Activated CD8-positive, alpha-beta memory T cell treated with anti-CD3 and anti-CD28 coated beads, Interleukin-2, amount 10 ng/mL, durations not matched to agents 7 days and 5 days (primary cell): Measurements from ENCODE around the gene ADGRL1. TPM values are rescaled to one million over a fixed set of nuclear protein-coding genes. Genes with fewer than 3 reads are reported as not detected.
"Not testable (repeated sequence)": the region's sequence is repeated elsewhere in the genome, so short reads cannot be mapped to it uniquely, and the experiment has no call there.

ENCODE experiments used
- ATAC-seq: fragments of 150-1000 bp; cut with Tn5 transposase; one replicate; pipeline ENCODE4 v1.10.0; 2021; ENCODE audit warnings: moderate library complexity
- CTCF ChIA-PET: fragments of 350-600 bp; sonication (Branson Sonifier 250); formaldehyde crosslinking; loops from one replicate; lab custom pipeline; 2021; ENCODE audit warnings: antibody characterized with exemption; lab: Charles Lee
- DNase-seq: peaks from one replicate; pipeline ENCODE4 v3.0.0-alpha.2; 2020
- H3K27ac Mint-ChIP-seq: one replicate; pipeline ENCODE4 v1.8.0; 2021; ENCODE audit warnings: mild to moderate bottlenecking, mixed read lengths
- H3K27me3 Mint-ChIP-seq: one replicate; pipeline ENCODE4 v1.8.0; 2021; ENCODE audit warnings: mixed read lengths
- H3K36me3 Mint-ChIP-seq: one replicate; pipeline ENCODE4 v1.8.0; 2021; ENCODE audit warnings: mild to moderate bottlenecking, mixed read lengths
- H3K4me1 Mint-ChIP-seq: one replicate; pipeline ENCODE4 v1.8.0; 2021; ENCODE audit warnings: mixed read lengths
- H3K4me3 Mint-ChIP-seq: one replicate; pipeline ENCODE4 v1.8.0; 2021; ENCODE audit warnings: mild to moderate bottlenecking, moderate library complexity, mixed read lengths
- H3K9me3 Mint-ChIP-seq: one replicate; pipeline ENCODE4 v1.8.0; 2022; ENCODE audit warnings: low read depth, mixed read lengths
- total RNA-seq, 2 experiments: library from RNA; stranded (reverse); gene quantifications; one replicate each; pipeline ENCODE4 v1.2.3, GENCODE V29; 2021

Gene ADGRL1
- 1 to 10 TPM; 3.7 to 4.3 TPM for total RNA-seq

DNA sequence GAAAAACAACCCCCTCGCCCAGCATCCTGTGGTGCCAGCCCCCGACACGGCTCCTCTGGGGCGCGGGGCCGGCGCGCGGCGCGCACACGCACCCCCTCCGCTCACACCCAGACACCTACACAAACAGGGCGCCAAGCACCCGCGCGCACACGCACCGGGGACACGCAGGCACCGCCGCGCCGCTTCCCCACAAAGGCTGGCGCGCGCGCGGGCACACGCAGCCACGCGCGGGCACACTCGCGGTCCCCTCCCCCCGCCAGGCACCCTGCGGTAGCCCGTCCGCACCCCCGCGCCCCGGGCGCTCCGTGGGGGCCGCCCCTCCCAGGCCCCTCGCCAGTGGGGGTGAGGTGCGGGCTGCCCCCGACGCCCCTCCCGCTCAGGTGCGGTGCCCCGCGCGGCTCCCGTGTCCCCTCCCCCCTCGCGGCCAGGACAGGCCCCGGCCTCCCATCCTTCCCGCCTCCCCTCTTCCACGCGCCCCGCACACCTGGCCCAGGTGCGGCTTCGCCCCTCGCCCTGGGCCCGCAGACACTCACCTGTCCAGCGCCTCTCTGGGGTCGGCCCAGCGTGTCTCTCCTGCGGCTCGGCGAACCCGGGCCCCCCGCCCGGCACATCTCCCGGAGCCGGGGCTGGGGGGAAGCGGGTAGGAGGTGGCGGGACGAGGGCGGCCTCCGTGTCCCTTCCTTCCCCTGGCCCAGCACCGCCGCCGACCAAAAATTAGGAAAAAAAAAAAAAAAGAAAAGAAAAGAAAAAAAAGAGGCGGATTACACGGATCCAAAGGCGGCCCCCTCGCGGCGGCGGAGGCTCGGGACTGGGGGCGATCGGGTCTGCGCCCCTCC, at the start of gene ADGRL1:
Gene ADGRL1, minus strand, starts transcription at position 718 of the 836 bp plus-strand sequence. CDS start 22,567 bp downstream, outside the sequence.
- Mint-ChIP-seq H3K27ac (peak within 1 kb of the TSS; percentile 73), H3K4me1 (peaks cover 17% of the 10 kb centered on the region), H3K27me3 (peaks cover 48% of the 10 kb centered on the region), H3K4me3 (peak within 1 kb of the TSS; percentile 79)
- ATAC-seq, CTCF ChIA-PET, H3K9me3 Mint-ChIP-seq, DNase-seq, H3K36me3 Mint-ChIP-seq: not testable (repeated sequence)

GRCh38 chr19:14255316-14255715, 49.3 kb upstream of the ADGRL1 start:
- H3K4me1 Mint-ChIP-seq, ATAC-seq, H3K27ac Mint-ChIP-seq, H3K36me3 Mint-ChIP-seq, H3K4me3 Mint-ChIP-seq, H3K9me3 Mint-ChIP-seq, DNase-seq, CTCF ChIA-PET: not testable (repeated sequence)
- H3K27me3 Mint-ChIP-seq: peaks cover 17% of the 10 kb centered on the region

DNA sequence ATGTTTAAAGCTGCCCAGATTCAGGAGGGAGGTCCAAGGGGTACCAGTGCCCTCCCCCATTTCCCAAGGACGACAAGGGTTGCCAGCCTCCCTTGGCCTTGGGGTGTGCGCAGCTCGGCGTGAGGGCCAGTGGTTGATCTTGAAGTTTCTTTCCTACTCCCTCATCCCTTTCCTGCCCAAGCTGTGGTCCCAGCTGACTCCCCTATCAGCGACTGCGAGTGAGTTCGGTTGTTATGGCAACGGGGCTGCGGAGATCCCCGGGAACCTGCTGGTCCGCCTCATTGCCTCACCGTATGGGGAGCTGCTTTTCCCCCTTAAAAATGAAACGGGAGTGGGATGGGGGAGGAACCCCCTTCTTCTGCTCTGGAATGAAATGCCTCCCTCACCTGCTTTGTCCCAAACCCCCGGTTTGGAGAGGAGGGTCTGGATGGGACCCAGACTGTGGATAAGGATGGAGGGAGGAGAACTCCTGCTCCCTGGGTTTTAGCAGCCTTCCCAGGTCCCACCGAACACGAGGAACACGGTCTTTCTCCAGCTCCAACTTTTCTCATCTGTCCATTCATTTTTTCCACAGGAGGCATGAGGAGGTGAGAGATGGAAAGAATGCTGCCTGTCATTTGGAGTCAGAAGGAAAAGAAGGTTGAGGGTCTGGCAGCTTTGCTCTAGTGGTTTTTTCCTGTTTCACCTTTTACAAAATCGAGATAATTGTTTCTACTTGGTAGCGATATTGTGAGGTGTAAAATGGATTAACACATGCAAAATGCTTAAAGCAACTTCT, 48.0 kb upstream of the ADGRL1 start:
- ATAC-seq, H3K27ac Mint-ChIP-seq, H3K4me3 Mint-ChIP-seq, DNase-seq, H3K9me3 Mint-ChIP-seq, H3K4me1 Mint-ChIP-seq, H3K36me3 Mint-ChIP-seq: not testable (repeated sequence)
- CTCF ChIA-PET: interaction anchor here (0.7 to 2.1 kb wide), 2 partner anchors 35 to 94 kb away, joined by 3 to 5 read pairs; no protein-coding TSS in a partner anchor
- H3K27me3 Mint-ChIP-seq: peaks cover 17% of the 10 kb centered on the region

GRCh38 chr19:14252136-14252535, 46.2 kb upstream of the ADGRL1 start:
- H3K4me3 Mint-ChIP-seq, CTCF ChIA-PET: not testable (repeated sequence)

GRCh38 chr19:14250870-14251269, 44.9 kb upstream of the ADGRL1 start:
- H3K4me3 Mint-ChIP-seq: no peak overlapping the region
- peaks cover 10% of the 10 kb centered on the region for H3K4me1 Mint-ChIP-seq
- DNase-seq (no peak), ATAC-seq (no peak)
- H3K27ac Mint-ChIP-seq: no peak overlapping the region
- peaks cover 17% of the 10 kb centered on the region for H3K27me3 Mint-ChIP-seq
- H3K9me3 Mint-ChIP-seq: no peaks in the 10 kb centered on the region
- CTCF ChIA-PET: no interaction called here
- H3K36me3 Mint-ChIP-seq: no peaks in the 10 kb centered on the region

More at GRCh38 chr19:14252136-14252535, 46.2 kb upstream of the ADGRL1 start:
- not testable (repeated sequence) for H3K4me1 Mint-ChIP-seq, H3K27ac Mint-ChIP-seq, DNase-seq, H3K36me3 Mint-ChIP-seq, H3K9me3 Mint-ChIP-seq, ATAC-seq
- peaks cover 17% of the 10 kb centered on the region for H3K27me3 Mint-ChIP-seq

GRCh38 chr19:14250315-14250714, 44.3 kb upstream of the ADGRL1 start:
- H3K4me1 Mint-ChIP-seq, CTCF ChIA-PET, H3K27ac Mint-ChIP-seq, ATAC-seq, DNase-seq, H3K4me3 Mint-ChIP-seq, H3K36me3 Mint-ChIP-seq, H3K9me3 Mint-ChIP-seq: not testable (repeated sequence)
- H3K27me3 Mint-ChIP-seq: peaks cover 17% of the 10 kb centered on the region

- CTCF ChIA-PET: not testable (repeated sequence)
Measured at GRCh38 chr19:14249891-14250290, 43.9 kb upstream of the ADGRL1 start.

GRCh38 chr19:14249012-14249754, 43.2 kb upstream of the ADGRL1 start:
- H3K27me3 Mint-ChIP-seq: peaks cover 15% of the 10 kb centered on the region
- CTCF ChIA-PET: not testable (repeated sequence)

More at GRCh38 chr19:14249891-14250290, 43.9 kb upstream of the ADGRL1 start:
- H3K9me3 Mint-ChIP-seq, ATAC-seq, H3K4me1 Mint-ChIP-seq, DNase-seq, H3K36me3 Mint-ChIP-seq, H3K4me3 Mint-ChIP-seq: not testable (repeated sequence)
- Mint-ChIP-seq H3K27ac (peak overlapping the region; percentile 36), H3K27me3 (peaks cover 17% of the 10 kb centered on the region)

DNA sequence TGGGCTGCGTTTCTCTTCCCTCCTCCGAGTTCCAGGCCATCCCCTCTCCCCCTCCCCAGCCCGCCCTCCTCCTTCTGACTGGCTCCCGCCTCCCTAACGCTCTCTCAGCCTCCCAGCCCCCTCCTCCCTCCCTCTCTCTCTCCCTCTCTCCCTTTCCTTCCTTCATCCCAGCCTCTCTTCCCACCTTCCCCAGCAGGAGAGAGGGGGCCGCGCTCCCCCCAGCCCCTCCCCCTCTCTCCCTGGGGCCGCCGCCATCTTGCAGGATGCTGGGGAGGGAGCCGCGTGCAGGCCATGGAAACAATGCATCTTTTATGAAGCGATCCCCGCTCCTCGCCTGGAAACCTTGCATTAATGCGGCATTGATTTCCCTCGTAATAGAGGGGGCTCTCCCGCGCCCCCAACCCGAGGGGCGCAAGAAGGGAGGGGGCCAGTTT, 42.6 kb upstream of the ADGRL1 start:
- Mint-ChIP-seq H3K27me3 (peaks cover 9% of the 10 kb centered on the region), H3K36me3 (no peaks in the 10 kb centered on the region), H3K27ac (peak overlapping the region; percentile 52), H3K9me3 (no peaks in the 10 kb centered on the region), H3K4me3 (no peak overlapping the region), H3K4me1 (peaks cover 5% of the 10 kb centered on the region)
- CTCF ChIA-PET: no interaction called here
- DNase-seq: peak; percentile 44
- ATAC-seq: peak; percentile 64

More at GRCh38 chr19:14249012-14249754, 43.2 kb upstream of the ADGRL1 start:
- H3K36me3 Mint-ChIP-seq, H3K4me1 Mint-ChIP-seq, H3K9me3 Mint-ChIP-seq, DNase-seq: not testable (repeated sequence)
- peak; percentile 55 for ATAC-seq
- H3K4me3 Mint-ChIP-seq: peak overlapping the region; percentile 20
- H3K27ac Mint-ChIP-seq: peak overlapping the region; percentile 36

GRCh38 chr19:14247548-14248471, 41.8 kb upstream of the ADGRL1 start:
- ATAC-seq: peak; percentile 32
- H3K9me3 Mint-ChIP-seq, H3K36me3 Mint-ChIP-seq, H3K4me1 Mint-ChIP-seq, CTCF ChIA-PET, H3K27me3 Mint-ChIP-seq, DNase-seq: not testable (repeated sequence)
- H3K27ac Mint-ChIP-seq: peak overlapping the region; percentile 75
- H3K4me3 Mint-ChIP-seq: peak overlapping the region; percentile 42

- DNase-seq, H3K9me3 Mint-ChIP-seq, H3K27me3 Mint-ChIP-seq, CTCF ChIA-PET, ATAC-seq, H3K4me1 Mint-ChIP-seq, H3K4me3 Mint-ChIP-seq, H3K27ac Mint-ChIP-seq, H3K36me3 Mint-ChIP-seq: not testable (repeated sequence)
Measured at GRCh38 chr19:14247205-14247547, 41.2 kb upstream of the ADGRL1 start.

GRCh38 chr19:14244393-14244792, 38.4 kb upstream of the ADGRL1 start:
- H3K4me3 Mint-ChIP-seq, H3K36me3 Mint-ChIP-seq, H3K4me1 Mint-ChIP-seq, H3K9me3 Mint-ChIP-seq, ATAC-seq, DNase-seq, CTCF ChIA-PET, H3K27ac Mint-ChIP-seq, H3K27me3 Mint-ChIP-seq: not testable (repeated sequence)
